GM18951 (cell line): ENCODE measurements around the gene GLS2.

ENCODE experiments used
- POLR2A ChIP-seq: IDR thresholded peaks from 4 replicates; pipeline ENCODE4 v1.6.1; 2011; ENCODE audit warnings: mild to moderate bottlenecking; ENCODE audit not compliant: insufficient read length, insufficient read depth; ENCODE audit errors: extremely low read depth
- in situ Hi-C: fragments of 300-500 bp; cut with MboI; formaldehyde crosslinking; loops from one replicate; pipeline ENCODE4 v1.12.0; 2022; ENCODE audit warnings: low sequenced_read_pairs, mixed read lengths, inconsistent platforms; ENCODE audit not compliant: unreplicated experiment

The GLS2 gene

GRCh38 chr12:56476143-56476542 lies 11.8 kb downstream of the GLS2 start:
- no peak for TF ChIP-seq POLR2A
- in situ Hi-C loops: no loop called here

GRCh38 chr12:56474389-56474788 lies 13.6 kb downstream of the GLS2 start:
- no peak for TF ChIP-seq POLR2A
- in situ Hi-C loops: no loop called here

GRCh38 chr12:56469007-56469930 lies 18.7 kb downstream of the GLS2 start:
- in situ Hi-C loops: loop anchor here (10.0 kb wide), 1 partner anchor 274 kb away; no protein-coding TSS in a partner anchor

DNA sequence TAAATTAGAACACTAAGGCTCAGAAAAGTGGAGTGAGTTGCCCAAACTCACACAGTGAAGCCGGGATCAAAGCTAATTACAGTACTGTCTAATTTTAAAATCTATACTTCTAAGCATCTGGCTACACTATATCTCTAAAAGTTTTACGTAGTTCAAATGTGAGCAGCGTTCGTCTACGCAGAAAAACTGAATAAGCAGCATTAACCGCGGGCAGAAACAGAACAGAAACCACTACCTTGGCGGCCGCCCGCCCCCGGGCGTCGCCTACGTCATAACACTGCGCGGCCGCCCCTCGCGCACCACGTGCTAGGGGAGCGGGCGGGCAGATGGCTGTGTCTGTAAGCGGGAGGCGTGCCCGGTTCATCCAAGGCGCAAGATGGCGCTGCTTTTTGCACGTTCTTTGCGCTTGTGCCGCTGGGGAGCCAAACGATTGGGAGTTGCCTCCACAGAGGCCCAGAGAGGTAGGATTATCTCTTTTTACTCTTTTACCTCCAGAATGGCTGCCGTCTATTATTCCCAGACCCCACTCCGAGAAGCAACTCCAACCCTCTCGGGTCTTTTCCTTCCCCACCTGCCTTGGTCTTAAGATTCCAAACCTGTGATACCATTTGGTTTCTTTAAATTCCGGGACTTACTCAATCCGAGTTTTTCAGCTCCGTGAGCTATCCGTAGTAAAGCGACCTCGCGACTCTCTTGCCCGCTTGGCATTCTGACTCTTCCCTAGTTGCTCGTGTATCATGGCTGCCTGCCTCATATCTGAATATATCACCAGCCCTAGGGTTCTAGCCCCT lies 19.6 kb downstream of the GLS2 start, which contains the start of gene SPRYD4:
TSS of gene SPRYD4 (plus strand) at position 363 of the 791 bp plus-strand sequence. CDS start at position 377, 14 bp downstream.
- in situ Hi-C loops: loop anchor here (10.0 kb wide), 1 partner anchor 274 kb away; no protein-coding TSS in a partner anchor
- TF ChIP-seq POLR2A: peak; percentile 95

More at GRCh38 chr12:56469007-56469930, 18.7 kb downstream of the GLS2 start:
- TF ChIP-seq POLR2A: no peak

GRCh38 chr12:56462565-56462964 lies 25.4 kb downstream of the GLS2 start:
- no peak for TF ChIP-seq POLR2A
- in situ Hi-C loops: loop anchor here (5.0 to 10.0 kb wide), 2 partner anchors 155 to 268 kb away; no protein-coding TSS in a partner anchor

DNA sequence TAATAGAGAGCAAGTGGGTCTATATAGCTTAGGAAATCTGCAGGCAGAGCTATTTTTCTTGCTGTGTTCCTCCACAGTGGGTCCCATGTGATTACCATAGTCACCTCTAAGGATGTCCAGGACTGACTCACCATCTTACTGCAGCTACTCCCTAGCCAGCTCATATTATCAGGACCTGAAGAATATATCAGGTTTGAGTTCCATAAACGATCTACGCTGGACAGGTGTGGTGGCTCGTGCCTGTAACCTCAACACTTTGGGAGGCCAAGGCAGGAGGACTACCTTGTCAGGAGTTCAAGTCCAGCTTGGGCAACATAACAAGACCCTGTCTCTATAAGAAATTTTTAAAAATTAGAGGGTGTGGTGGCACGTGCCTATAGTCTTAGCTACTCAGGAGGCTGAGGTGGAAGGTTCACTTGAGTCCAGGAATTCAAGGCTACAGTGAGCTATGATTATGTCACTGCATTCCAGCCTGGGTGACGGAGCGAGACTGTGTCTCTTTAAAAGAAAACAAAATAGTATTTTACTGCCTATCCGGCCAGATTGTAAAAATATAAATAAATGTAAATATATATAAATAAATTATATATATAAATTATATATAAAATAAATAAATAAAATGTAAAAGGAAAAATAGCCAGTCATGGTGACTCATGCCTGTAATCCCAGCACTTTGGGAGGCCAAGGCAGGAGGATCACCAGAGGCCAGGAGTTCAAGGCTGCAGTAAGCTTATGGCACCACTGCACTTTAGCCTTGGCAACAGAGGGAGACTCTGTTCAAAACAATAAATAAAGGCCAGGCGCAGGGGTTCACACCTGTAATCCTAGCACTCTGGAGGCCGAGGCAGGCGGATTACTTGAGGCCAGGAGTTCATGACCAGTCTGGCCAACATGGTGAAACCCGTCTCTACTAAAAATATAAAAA lies 26.5 kb downstream of the GLS2 start:
- TF ChIP-seq POLR2A: no peak
- in situ Hi-C loops: loop anchor here (5.0 to 10.0 kb wide), 2 partner anchors 154 to 267 kb away; no protein-coding TSS in a partner anchor

DNA sequence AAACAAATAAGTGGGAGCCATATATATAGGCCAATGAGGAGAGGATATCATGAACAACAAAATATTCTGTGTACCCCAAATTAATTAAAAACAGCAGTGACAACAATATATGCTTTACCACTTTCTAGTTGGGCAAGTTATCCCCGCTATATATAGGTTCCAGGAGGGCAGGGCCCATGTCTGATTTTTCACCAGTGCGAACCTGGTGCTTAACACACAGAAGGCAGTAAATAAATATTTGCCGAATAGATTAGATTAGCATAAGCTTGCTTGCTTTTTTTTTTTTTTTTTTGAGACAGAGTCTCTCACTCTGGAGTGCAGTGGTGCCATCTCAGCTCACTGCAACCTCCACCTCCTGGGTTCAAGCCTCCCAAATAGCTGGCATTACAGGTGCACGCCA lies 30.1 kb downstream of the GLS2 start:
- TF ChIP-seq POLR2A: no peak
- in situ Hi-C loops: no loop called here

DNA sequence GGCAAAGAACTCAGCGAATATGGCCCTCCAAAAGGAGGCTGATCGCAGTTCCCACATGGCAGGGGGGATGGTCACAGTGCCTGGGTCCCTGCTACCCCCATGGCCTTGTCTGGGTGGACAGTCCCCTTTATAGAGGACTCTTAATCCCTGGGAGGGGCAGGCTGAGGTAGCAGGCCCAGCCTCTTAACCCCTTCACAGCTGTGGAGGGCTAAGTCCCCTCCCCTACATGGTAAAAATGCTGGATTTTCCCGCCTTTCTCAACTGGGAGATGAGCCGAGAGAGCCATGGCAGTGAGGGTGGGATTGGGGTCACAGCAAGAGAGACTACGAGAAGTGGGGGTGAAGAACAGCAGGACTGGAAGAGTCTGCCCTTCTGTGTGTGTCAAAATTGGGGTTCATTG lies 33.4 kb downstream of the GLS2 start, which contains the start of gene MIP:
TSS of gene MIP (minus strand) at position 101 of the 400 bp plus-strand sequence. CDS start at position 57, 44 bp downstream.
- TF ChIP-seq POLR2A: no peak
- in situ Hi-C loops: no loop called here

- TF ChIP-seq POLR2A: no peak
- in situ Hi-C loops: no loop called here
Measured at GRCh38 chr12:56451147-56451546, 36.8 kb downstream of the GLS2 start.

DNA sequence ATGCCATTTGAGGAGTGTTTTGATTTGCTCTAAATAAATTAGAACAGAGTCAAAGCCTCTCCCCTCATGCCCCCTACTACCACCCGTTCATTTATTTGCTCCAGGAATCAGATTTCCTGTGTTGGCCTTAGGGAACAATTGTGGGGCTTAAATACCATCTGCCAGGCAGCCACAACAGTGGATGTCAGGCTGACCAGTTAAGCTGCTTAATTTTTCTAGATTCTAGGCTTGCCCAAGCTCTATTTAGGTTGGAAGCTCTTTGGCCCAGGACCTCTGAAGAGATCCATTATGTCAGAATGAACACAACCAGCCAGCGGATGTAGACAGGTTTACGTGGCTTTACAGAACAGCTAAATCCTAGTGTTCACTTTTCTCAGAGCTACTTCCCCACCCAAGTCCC lies 37.7 kb downstream of the GLS2 start:
- in situ Hi-C loops: no loop called here
- TF ChIP-seq POLR2A: no peak

DNA sequence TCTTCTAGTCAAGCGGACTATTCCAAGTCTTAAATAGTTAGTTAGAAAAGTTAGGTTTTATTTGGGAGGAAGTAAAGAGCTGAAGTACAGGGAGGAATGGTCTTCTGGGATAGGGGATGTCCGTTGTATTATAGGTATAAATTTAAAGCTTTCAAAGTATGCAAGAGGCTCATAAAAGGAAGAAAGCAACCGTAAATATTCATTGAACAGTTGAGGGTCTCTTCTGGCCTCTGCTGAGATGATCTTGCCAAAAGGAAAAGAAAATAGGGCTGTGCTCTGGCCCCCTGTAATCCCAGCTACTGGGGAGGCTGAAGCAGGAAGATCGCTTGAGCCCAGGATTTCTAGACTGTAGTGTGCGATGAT lies 38.4 kb downstream of the GLS2 start:
- TF ChIP-seq POLR2A: no peak
- in situ Hi-C loops: no loop called here
